GM23248 (cell line): ENCODE data around the gene OR2C3.

Experiments
- EZH2 ChIP-seq: fragments of 200-600 bp; sonication (generic); IDR thresholded peaks from 2 replicates; pipeline ENCODE4 v1.6.1; 2018; ENCODE audit warnings: antibody characterized with exemption, mild to moderate bottlenecking; ENCODE audit not compliant: insufficient read depth, poor library complexity, severe bottlenecking
- EZH2phosphoT487 ChIP-seq: fragments of 200-600 bp; sonication (generic); IDR thresholded peaks from 2 replicates; pipeline ENCODE4 v1.6.1; 2018; ENCODE audit warnings: antibody characterized with exemption, moderate library complexity, mild to moderate bottlenecking, low read depth; ENCODE audit not compliant: insufficient read depth

- no peak for TF ChIP-seq EZH2
- TF ChIP-seq EZH2phosphoT487, result no peak
Measured at GRCh38 chr1:247500865-247501264, 35.4 kb downstream of the OR2C3 start.
